ENCODE data around the gene IKZF2. TPM values are rescaled to one million over a fixed set of nuclear protein-coding genes. Genes with fewer than 3 reads are reported as not detected.

Gene IKZF2
- polyA plus RNA-seq, 2 of the 4 experiments (the other 2 are of a cell fraction): 0.17 to 0.44 TPM

DNA sequence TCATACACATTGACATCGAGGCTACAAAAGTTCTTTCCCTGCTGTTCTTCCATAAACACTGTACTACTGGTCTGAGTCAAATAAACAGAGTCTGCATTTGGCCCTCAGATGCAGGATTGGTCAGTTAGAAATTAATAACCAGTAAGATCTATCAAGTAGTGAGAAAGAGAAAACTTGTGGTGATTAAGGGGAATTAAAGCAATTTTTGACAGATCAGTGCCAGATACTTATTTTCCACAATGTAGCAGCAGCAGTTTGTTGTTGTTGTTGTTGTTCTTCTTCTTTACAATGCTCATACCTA, 85.0 kb downstream of the IKZF2 start:
- CTCF ChIA-PET: interaction anchor here (1.1 kb wide), 1 partner anchor 87 kb away, joined by 3 read pairs; no protein-coding TSS in a partner anchor
- WGBS (ENCODE audit: missing lambda C conversion rate): 0% methylated on average over 1 of the region's 1 CpG
- TF ChIP-seq, protein P1, sequence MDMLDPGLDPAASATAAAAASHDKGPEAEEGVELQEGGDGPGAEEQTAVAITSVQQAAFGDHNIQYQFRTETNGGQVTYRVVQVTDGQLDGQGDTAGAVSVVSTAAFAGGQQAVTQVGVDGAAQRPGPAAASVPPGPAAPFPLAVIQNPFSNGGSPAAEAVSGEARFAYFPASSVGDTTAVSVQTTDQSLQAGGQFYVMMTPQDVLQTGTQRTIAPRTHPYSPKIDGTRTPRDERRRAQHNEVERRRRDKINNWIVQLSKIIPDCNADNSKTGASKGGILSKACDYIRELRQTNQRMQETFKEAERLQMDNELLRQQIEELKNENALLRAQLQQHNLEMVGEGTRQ (IDR thresholded peaks at IDR 0.05): no peak
- TF ChIP-seq TFCP2L1 (CRISPR knock-in tag; IDR thresholded peaks at IDR 0.05) (no peak), EP300 (IDR thresholded peaks at IDR 0.05) (no peak), RFX5 (IDR thresholded peaks at IDR 0.05) (no peak), ZFP36 (IDR thresholded peaks at IDR 0.05; ENCODE audit: borderline replicate concordance, partially characterized antibody) (no peak), JUN (IDR thresholded peaks at IDR 0.05) (no peak), KDM1A (IDR thresholded peaks at IDR 0.05; ENCODE audit: low read depth) (no peak), POLR2AphosphoS2 (conservative IDR thresholded peaks at IDR 0.05; ENCODE audit: low read length) (no peak), CBX8 (IDR thresholded peaks at IDR 0.05) (no peak), NFE2L2 (conservative IDR thresholded peaks at IDR 0.05; ENCODE audit: low read length) (no peak), HOXB13 (CRISPR knock-in tag; IDR thresholded peaks at IDR 0.05; ENCODE audit: low read depth) (no peak), RCOR1 (IDR thresholded peaks at IDR 0.05; ENCODE audit: low read depth, low read length) (no peak)
- TF ChIP-seq, protein P2, sequence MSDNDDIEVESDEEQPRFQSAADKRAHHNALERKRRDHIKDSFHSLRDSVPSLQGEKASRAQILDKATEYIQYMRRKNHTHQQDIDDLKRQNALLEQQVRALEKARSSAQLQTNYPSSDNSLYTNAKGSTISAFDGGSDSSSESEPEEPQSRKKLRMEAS (IDR thresholded peaks at IDR 0.05): no peak
- TF ChIP-seq, protein P3, sequence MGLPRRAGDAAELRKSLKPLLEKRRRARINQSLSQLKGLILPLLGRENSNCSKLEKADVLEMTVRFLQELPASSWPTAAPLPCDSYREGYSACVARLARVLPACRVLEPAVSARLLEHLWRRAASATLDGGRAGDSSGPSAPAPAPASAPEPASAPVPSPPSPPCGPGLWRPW (IDR thresholded peaks at IDR 0.05): no peak
- TF ChIP-seq, protein P4, sequence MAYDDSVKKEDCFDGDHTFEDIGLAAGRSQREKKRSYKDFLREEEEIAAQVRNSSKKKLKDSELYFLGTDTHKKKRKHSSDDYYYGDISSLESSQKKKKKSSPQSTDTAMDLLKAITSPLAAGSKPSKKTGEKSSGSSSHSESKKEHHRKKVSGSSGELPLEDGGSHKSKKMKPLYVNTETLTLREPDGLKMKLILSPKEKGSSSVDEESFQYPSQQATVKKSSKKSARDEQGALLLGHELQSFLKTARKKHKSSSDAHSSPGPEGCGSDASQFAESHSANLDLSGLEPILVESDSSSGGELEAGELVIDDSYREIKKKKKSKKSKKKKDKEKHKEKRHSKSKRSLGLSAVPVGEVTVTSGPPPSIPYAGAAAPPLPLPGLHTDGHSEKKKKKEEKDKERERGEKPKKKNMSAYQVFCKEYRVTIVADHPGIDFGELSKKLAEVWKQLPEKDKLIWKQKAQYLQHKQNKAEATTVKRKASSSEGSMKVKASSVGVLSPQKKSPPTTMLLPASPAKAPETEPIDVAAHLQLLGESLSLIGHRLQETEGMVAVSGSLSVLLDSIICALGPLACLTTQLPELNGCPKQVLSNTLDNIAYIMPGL (CRISPR knock-in tag; IDR thresholded peaks at IDR 0.05; ENCODE audit: borderline replicate concordance): no peak
- TF ChIP-seq, protein P5, sequence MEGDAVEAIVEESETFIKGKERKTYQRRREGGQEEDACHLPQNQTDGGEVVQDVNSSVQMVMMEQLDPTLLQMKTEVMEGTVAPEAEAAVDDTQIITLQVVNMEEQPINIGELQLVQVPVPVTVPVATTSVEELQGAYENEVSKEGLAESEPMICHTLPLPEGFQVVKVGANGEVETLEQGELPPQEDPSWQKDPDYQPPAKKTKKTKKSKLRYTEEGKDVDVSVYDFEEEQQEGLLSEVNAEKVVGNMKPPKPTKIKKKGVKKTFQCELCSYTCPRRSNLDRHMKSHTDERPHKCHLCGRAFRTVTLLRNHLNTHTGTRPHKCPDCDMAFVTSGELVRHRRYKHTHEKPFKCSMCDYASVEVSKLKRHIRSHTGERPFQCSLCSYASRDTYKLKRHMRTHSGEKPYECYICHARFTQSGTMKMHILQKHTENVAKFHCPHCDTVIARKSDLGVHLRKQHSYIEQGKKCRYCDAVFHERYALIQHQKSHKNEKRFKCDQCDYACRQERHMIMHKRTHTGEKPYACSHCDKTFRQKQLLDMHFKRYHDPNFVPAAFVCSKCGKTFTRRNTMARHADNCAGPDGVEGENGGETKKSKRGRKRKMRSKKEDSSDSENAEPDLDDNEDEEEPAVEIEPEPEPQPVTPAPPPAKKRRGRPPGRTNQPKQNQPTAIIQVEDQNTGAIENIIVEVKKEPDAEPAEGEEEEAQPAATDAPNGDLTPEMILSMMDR (IDR thresholded peaks at IDR 0.05): no peak
- H3K9me3 ChIP-seq: no peaks in the 10 kb centered on the region
- POLR2A ChIA-PET: no interaction called here
- ATAC-seq: no peak
- H3K4me3 ChIP-seq: no peak overlapping the region
- no peak for FAIRE-seq
- H3K27ac ChIP-seq: no peak overlapping the region
- DNase-seq (ENCODE audit: low read depth in 1 of 2, low spot score in 1 of 2): no peak
- H3K4me1 ChIP-seq: no peaks in the 10 kb centered on the region
- peak overlapping the region; percentile 54; the same call in 2 of the 3 replicates for H3K4me2 ChIP-seq

DNA sequence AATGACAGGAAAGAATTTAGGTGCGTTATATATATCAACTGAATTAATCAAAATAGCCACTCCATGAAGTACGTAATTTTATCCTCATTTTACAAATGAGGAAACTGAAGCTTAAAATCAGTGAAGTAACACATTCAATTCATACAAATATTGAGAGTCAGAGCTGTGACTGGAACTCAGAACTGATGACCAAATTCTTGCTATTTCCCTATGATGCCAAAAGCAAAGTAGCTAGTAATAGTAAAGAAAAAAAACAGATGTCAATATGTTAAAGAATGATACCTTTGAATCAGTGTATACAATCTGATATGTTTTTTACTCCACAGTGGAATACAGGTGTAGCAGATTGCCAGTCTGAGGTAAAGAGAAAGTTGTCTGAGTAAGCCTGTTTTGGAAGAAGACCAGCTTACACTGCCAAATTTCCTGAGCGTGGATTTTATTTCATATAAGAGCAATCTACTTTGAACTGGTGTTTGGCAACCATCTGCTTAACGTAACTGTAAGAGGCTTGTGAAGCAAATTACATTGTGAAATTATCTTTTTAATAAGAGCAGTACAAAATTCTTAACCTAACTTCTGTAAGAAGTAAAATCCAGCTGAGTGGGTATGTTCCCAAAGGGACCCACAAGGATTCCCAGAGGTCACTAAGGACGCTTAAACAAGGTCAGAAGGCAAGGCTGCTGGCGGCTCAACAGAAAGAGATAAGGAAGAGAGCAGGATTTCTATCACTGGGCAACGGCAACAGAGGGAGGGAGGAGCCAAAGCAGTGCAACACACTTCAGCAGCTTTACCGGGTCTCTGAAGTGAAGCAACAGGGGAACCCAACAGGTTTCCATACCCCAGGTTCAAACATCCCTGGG, 85.6 kb downstream of the IKZF2 start:
- DNase-seq (ENCODE audit: low read depth in 1 of 2, low spot score in 1 of 2) (peak in 1 of 2 experiments; percentile 1), ATAC-seq (no peak), FAIRE-seq (no peak)
- no peak for TF ChIP-seq EP300 (IDR thresholded peaks at IDR 0.05)
- no peak for TF ChIP-seq TP53 (CRISPR knock-in tag; IDR thresholded peaks at IDR 0.05)
- TF ChIP-seq PHF8 (IDR thresholded peaks at IDR 0.05; ENCODE audit: borderline replicate concordance, low read depth): no peak
- no peak for TF ChIP-seq NPAS2 (CRISPR knock-in tag; IDR thresholded peaks at IDR 0.05; ENCODE audit: borderline replicate concordance)
- TF ChIP-seq, protein P2 (IDR thresholded peaks at IDR 0.05): no peak
- Histone ChIP-seq H3K9me3 (no peaks in the 10 kb centered on the region), H3K4me3 (no peak overlapping the region), H3K27ac (no peak overlapping the region), H3K4me2 (peak overlapping the region; percentile 54; the same call in 2 of the 3 replicates), H3K4me1 (no peaks in the 10 kb centered on the region)
- WGBS (ENCODE audit: missing lambda C conversion rate): 24% methylated on average over 8 of the region's 8 CpGs
- POLR2A ChIA-PET: no interaction called here
- CTCF ChIA-PET: interaction anchor here (1.1 kb wide), 1 partner anchor 88 kb away, joined by 3 read pairs; no protein-coding TSS in a partner anchor
